ENCODE data around the gene OCA2. TPM values are rescaled to one million over a fixed set of nuclear protein-coding genes. Genes with fewer than 3 reads are reported as not detected.

Gene OCA2
- polyA plus RNA-seq, 3 donors = not detected

GRCh38 chr15:28130651-28131050 is 31.5 kb upstream of the OCA2 start:
- H3K27me3 ChIP-seq (ENCODE audit: control insufficient read depth in 2 of 2, insufficient read depth in 2 of 2, low read length in 2 of 2) = no peaks in the 10 kb centered on the region
- Mint-ChIP-seq H3K27me3 (ENCODE audit: low read depth in 3 of 3) (peaks cover 0 to 2% (median 0%) of the 10 kb centered on the region in 3 donors), H3K4me1 (peaks cover 9% of the 10 kb centered on the region), H3K27ac (peak overlapping the region in 1 of 7 donors; percentile 3), H3K36me3 (peaks cover 44 to 50% of the 10 kb centered on the region in 2 donors), H3K4me3 (no peak overlapping the region), H3K9me3 (no peaks in the 10 kb centered on the region)
- H3K27ac ChIP-seq (ENCODE audit: low read depth in 1 of 2, low read length in 2 of 2) = no peak overlapping the region
- no peak overlapping the region for H3K9ac ChIP-seq (ENCODE audit: insufficient read depth, low read length, poor library complexity, severe bottlenecking)
- no peaks in the 10 kb centered on the region for H3K79me2 ChIP-seq (ENCODE audit: insufficient read depth, low read length)
- no peak for DNase-seq
- intact Hi-C loops (cut with micrococcal nuclease) = no loop called here
- H3K4me2 ChIP-seq (replicated peaks; ENCODE audit: extremely low read depth, low read length, poor library complexity, severe bottlenecking) = no peak overlapping the region
- H2AFZ ChIP-seq (ENCODE audit: insufficient read depth, low read depth, low read length, poor library complexity, severe bottlenecking) = no peak overlapping the region
- H3K36me3 ChIP-seq (replicated peaks in 1 of 2; ENCODE audit: control insufficient read depth in 1 of 2, insufficient read depth in 2 of 2, low read length in 2 of 2) = peaks cover 11 to 54% of the 10 kb centered on the region in 2 donors
- no peaks in the 10 kb centered on the region for H4K20me1 ChIP-seq (ENCODE audit: insufficient read depth, low read length)
- no peaks in the 10 kb centered on the region for H3K9me3 ChIP-seq (replicated peaks in 1 of 2; ENCODE audit: control insufficient read depth in 1 of 2, insufficient read depth in 1 of 2, low read length in 2 of 2)
- no peak for TF ChIP-seq CTCF (IDR thresholded peaks at IDR 0.05)
- H3K4me3 ChIP-seq (replicated peaks in 1 of 3; ENCODE audit: low read depth in 2 of 3, low read length in 3 of 3) = no peak overlapping the region
- WGBS (ENCODE audit: insufficient coverage) = 100% methylated on average over 7 of the region's 7 CpGs
- no peaks in the 10 kb centered on the region for H3K4me1 ChIP-seq (ENCODE audit: control insufficient read depth in 1 of 2, insufficient read depth in 2 of 2, low read length in 2 of 2)

- Histone ChIP-seq H3K79me2 (ENCODE audit: insufficient read depth, low read length) (no peaks in the 10 kb centered on the region), H4K20me1 (ENCODE audit: insufficient read depth, low read length) (no peaks in the 10 kb centered on the region), H3K27ac (ENCODE audit: low read depth in 1 of 2, low read length in 2 of 2) (no peak overlapping the region), H3K4me1 (ENCODE audit: control insufficient read depth in 1 of 2, insufficient read depth in 2 of 2, low read length in 2 of 2) (no peaks in the 10 kb centered on the region), H3K4me3 (replicated peaks in 1 of 3; ENCODE audit: low read depth in 2 of 3, low read length in 3 of 3) (no peak overlapping the region), H2AFZ (ENCODE audit: insufficient read depth, low read depth, low read length, poor library complexity, severe bottlenecking) (no peak overlapping the region), H3K27me3 (ENCODE audit: control insufficient read depth in 2 of 2, insufficient read depth in 2 of 2, low read length in 2 of 2) (no peaks in the 10 kb centered on the region), H3K9me3 (replicated peaks in 1 of 2; ENCODE audit: control insufficient read depth in 1 of 2, insufficient read depth in 1 of 2, low read length in 2 of 2) (no peaks in the 10 kb centered on the region), H3K36me3 (replicated peaks in 1 of 2; ENCODE audit: control insufficient read depth in 1 of 2, insufficient read depth in 2 of 2, low read length in 2 of 2) (peaks cover 11 to 62% of the 10 kb centered on the region in 2 donors), H3K9ac (ENCODE audit: insufficient read depth, low read length, poor library complexity, severe bottlenecking) (no peak overlapping the region), H3K4me2 (replicated peaks; ENCODE audit: extremely low read depth, low read length, poor library complexity, severe bottlenecking) (no peak overlapping the region)
- Mint-ChIP-seq H3K36me3 (peaks cover 39 to 48% of the 10 kb centered on the region in 2 donors), H3K27ac (peak overlapping the region in 1 of 7 donors; percentile 47), H3K4me3 (no peak overlapping the region), H3K27me3 (ENCODE audit: low read depth in 3 of 3) (peaks cover 0 to 2% (median 0%) of the 10 kb centered on the region in 3 donors), H3K9me3 (no peaks in the 10 kb centered on the region), H3K4me1 (peaks cover 9% of the 10 kb centered on the region)
- intact Hi-C loops (cut with micrococcal nuclease) = no loop called here
- TF ChIP-seq CTCF (IDR thresholded peaks at IDR 0.05) = no peak
- 100% methylated on average over 6 of the region's 9 CpGs for WGBS (ENCODE audit: insufficient coverage)
- no peak for DNase-seq
Observed at GRCh38 chr15:28129231-28129848, 30.2 kb upstream of the OCA2 start.
